ENCODE data around the gene PSTPIP2.

The PSTPIP2 gene

DNA sequence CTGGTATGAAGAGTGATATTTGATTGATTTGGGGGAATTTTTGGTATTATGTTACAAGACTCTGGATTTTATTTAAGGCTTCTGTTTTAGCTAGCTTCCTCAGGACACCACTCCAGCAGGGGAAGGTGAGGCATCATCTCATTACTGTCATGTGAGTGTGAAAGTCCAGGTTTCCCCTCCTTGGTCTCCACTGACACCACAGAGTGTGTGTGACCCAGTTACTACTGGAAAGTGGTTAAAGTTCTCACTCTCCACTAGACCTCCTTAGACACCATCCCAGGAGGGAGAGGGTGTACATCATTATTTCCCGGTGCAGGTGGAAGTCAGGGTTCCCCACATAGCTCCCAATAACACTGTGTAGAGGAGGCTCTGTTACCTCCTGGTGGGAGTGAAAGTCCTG is 69.1 kb downstream of the PSTPIP2 start:
- no peak for DNase-seq (ENCODE audit: low read depth)
- TF ChIP-seq, protein P1, sequence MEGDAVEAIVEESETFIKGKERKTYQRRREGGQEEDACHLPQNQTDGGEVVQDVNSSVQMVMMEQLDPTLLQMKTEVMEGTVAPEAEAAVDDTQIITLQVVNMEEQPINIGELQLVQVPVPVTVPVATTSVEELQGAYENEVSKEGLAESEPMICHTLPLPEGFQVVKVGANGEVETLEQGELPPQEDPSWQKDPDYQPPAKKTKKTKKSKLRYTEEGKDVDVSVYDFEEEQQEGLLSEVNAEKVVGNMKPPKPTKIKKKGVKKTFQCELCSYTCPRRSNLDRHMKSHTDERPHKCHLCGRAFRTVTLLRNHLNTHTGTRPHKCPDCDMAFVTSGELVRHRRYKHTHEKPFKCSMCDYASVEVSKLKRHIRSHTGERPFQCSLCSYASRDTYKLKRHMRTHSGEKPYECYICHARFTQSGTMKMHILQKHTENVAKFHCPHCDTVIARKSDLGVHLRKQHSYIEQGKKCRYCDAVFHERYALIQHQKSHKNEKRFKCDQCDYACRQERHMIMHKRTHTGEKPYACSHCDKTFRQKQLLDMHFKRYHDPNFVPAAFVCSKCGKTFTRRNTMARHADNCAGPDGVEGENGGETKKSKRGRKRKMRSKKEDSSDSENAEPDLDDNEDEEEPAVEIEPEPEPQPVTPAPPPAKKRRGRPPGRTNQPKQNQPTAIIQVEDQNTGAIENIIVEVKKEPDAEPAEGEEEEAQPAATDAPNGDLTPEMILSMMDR (conservative IDR thresholded peaks at IDR 0.05; ENCODE audit: control insufficient read depth, insufficient read depth, low read depth, low read length): no peak
- H3K4me3 ChIP-seq (ENCODE audit: control insufficient read depth, low read depth, low read length): no peak overlapping the region

DNA sequence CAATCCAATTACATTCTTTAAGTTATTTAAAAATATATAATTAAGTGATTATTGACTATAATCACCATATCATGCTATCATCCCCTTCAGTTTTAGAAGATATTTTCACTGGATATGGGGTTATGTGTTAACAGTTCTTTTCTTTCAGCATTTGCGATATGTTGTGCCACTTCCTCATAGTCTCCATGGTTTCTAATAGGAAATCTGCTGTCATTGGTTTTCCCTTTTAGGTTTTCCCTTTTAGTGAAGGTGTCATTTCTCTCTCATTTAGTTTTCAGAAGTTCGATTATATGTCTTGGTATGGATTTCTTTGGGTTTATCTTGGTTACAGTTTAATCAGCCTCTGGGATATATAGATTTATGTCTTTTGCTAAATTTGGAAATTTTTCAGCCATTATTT is 70.2 kb downstream of the PSTPIP2 start:
- TF ChIP-seq, protein P1 (conservative IDR thresholded peaks at IDR 0.05; ENCODE audit: control insufficient read depth, insufficient read depth, low read depth, low read length): no peak
- H3K4me3 ChIP-seq (ENCODE audit: control insufficient read depth, low read depth, low read length): no peak overlapping the region
- no peak for DNase-seq (ENCODE audit: low read depth)

GRCh38 chr18:46001074-46001473 is 71.0 kb downstream of the PSTPIP2 start:
- H3K4me3 ChIP-seq (ENCODE audit: control insufficient read depth, low read depth, low read length): no peak overlapping the region
- DNase-seq (ENCODE audit: low read depth): no peak
- TF ChIP-seq, protein P1 (conservative IDR thresholded peaks at IDR 0.05; ENCODE audit: control insufficient read depth, insufficient read depth, low read depth, low read length): no peak

GRCh38 chr18:45999536-45999935 is 72.5 kb downstream of the PSTPIP2 start:
- no peak overlapping the region for H3K4me3 ChIP-seq (ENCODE audit: control insufficient read depth, low read depth, low read length)
- TF ChIP-seq, protein P1 (conservative IDR thresholded peaks at IDR 0.05; ENCODE audit: control insufficient read depth, insufficient read depth, low read depth, low read length): no peak
- DNase-seq (ENCODE audit: low read depth): no peak

- H3K4me3 ChIP-seq (ENCODE audit: control insufficient read depth, low read depth, low read length): no peak overlapping the region
- no peak for DNase-seq (ENCODE audit: low read depth)
- TF ChIP-seq, protein P1 (conservative IDR thresholded peaks at IDR 0.05; ENCODE audit: control insufficient read depth, insufficient read depth, low read depth, low read length): no peak
Observed at GRCh38 chr18:45998244-45998643, 73.8 kb downstream of the PSTPIP2 start.

- TF ChIP-seq, protein P1 (conservative IDR thresholded peaks at IDR 0.05; ENCODE audit: control insufficient read depth, insufficient read depth, low read depth, low read length): no peak
- no peak overlapping the region for H3K4me3 ChIP-seq (ENCODE audit: control insufficient read depth, low read depth, low read length)
- no peak for DNase-seq (ENCODE audit: low read depth)
Observed at GRCh38 chr18:45997700-45998151, 74.3 kb downstream of the PSTPIP2 start.

DNA sequence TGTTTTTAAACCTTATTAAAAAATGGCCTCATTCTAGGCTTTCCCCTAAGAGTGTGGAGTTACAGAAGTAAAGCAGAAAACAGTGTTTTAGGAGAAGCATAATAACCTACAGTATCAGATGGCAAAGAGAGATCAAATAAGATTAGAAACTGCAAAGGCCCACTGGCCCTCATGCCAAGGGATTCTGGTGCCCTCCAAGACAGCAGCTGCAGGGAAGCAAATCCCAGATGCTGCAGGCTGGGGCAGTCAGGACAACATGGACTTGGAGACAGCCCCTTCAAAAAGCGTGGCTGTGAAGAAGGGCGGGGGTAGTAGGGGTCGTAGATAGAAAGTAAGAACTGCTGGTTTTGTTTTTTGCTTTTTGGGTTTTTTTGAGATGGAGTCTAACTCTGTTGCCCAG is 76.6 kb downstream of the PSTPIP2 start:
- TF ChIP-seq, protein P1 (conservative IDR thresholded peaks at IDR 0.05; ENCODE audit: control insufficient read depth, insufficient read depth, low read depth, low read length): no peak
- DNase-seq (ENCODE audit: low read depth): no peak
- no peak overlapping the region for H3K4me3 ChIP-seq (ENCODE audit: control insufficient read depth, low read depth, low read length)

All from fibroblast of mammary gland (primary cell).